ENCODE results near the gene TMC4. TPM values are rescaled to one million over a fixed set of nuclear protein-coding genes. Genes with fewer than 3 reads are reported as not detected.

TMC4 gene
- total RNA-seq, 1 donor, result not detected

DNA sequence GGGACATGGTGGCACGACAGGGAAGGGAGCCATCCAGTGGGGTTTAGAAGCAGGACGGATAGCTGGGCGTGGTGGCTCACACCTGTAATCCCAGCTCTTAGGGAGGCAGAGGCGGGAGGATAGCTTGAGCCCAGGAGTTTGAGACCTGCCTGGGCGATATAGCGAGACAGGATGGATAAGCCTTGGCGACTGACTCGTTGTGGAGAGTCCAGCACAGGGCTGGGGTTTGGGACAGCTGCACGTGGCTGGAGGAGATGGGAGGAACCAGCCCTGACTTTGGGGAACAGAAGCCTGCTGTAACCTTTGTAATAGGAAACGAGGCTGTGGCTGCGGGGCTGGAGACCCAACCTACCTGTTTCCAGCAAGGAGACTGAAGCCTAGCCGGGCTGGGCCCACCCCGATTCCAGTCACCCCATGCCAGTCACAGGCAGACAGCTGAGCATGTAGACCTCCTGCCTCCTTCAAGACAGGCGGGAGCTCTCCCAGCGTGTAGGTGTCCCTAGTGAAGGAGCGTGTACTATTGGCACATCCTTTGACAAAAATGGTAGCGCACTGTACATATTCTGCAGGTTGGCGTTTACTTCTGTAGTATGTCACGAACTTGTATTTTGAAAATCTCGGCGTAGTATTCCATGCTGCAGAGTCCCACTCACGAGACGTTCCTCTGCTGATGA, 21.5 kb downstream of the TMC4 start:
- DNase-seq (ENCODE audit: low read depth), result no peak
- TF ChIP-seq, protein P1, sequence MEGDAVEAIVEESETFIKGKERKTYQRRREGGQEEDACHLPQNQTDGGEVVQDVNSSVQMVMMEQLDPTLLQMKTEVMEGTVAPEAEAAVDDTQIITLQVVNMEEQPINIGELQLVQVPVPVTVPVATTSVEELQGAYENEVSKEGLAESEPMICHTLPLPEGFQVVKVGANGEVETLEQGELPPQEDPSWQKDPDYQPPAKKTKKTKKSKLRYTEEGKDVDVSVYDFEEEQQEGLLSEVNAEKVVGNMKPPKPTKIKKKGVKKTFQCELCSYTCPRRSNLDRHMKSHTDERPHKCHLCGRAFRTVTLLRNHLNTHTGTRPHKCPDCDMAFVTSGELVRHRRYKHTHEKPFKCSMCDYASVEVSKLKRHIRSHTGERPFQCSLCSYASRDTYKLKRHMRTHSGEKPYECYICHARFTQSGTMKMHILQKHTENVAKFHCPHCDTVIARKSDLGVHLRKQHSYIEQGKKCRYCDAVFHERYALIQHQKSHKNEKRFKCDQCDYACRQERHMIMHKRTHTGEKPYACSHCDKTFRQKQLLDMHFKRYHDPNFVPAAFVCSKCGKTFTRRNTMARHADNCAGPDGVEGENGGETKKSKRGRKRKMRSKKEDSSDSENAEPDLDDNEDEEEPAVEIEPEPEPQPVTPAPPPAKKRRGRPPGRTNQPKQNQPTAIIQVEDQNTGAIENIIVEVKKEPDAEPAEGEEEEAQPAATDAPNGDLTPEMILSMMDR (IDR thresholded peaks at IDR 0.05; ENCODE audit: insufficient read depth, low read depth, low read length), result no peak
- H3K4me3 ChIP-seq (ENCODE audit: low read depth, low read length), result no peak overlapping the region

DNA sequence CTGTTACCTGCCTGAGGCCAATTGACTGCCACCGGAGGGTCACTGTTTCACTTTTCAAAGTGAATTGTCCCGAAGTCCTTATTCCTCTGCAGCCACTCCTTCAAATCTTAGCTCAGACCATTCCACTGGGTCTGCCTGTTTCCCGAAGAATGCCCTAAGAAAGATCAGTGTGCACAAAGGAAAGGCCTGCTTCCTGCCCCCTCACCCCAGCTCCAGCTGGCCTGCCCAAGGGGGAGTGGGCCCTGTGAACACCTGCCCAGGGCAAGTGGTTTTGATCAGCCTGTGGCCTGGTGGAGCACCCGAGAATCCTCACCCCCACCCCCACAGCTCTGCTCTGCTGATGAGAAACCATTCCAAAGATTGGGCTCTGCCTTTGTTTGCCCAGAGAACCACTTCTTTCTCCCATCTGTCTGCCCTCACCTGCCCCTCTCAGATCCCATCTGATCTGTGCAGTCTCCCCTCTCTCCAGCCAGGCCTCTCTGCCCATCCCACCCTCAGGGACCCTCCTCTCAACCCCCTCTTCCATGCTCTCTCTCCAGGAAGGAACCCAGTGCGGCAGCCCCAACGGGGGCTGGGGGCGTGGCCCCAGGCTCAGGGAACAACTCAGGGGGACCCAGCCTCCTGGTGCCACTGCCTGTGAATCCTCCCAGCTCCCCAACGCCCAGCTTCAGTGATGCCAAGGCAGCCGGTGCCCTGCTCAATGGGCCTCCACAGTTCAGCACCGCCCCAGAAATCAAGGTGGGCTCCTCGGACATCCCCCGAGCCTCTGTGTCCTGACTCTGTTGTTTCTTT, 23.7 kb downstream of the TMC4 start:
- TF ChIP-seq, protein P1 (IDR thresholded peaks at IDR 0.05; ENCODE audit: insufficient read depth, low read depth, low read length), result no peak
- no peak overlapping the region for H3K4me3 ChIP-seq (ENCODE audit: low read depth, low read length)
- DNase-seq (ENCODE audit: low read depth), result no peak

- H3K4me3 ChIP-seq (ENCODE audit: low read depth, low read length), result no peak overlapping the region
- TF ChIP-seq, protein P1 (IDR thresholded peaks at IDR 0.05; ENCODE audit: insufficient read depth, low read depth, low read length), result no peak
- DNase-seq (ENCODE audit: low read depth), result no peak
Observed at GRCh38 chr19:54148158-54148557, 24.8 kb downstream of the TMC4 start.

DNA sequence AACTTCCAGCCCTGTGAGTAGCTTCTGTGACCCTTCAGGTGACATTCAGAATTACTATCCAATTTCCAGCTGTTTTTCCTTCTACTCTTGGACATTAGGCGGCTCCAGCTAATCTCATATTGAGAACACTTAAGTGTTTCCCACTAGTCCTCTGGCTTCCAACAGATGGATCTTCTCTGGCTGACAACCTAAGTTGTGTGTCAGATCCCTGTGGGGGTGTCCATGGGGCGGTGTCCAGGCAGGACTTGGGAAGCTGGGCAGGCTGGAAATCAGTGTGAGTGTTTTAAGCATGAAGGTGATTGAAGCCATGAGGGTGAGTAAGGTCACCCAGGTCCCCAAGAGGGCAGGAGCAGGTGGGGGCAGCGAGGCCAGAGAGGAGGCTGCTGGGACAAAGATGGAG, 25.3 kb downstream of the TMC4 start:
- no peak overlapping the region for H3K4me3 ChIP-seq (ENCODE audit: low read depth, low read length)
- no peak for DNase-seq (ENCODE audit: low read depth)
- TF ChIP-seq, protein P1 (IDR thresholded peaks at IDR 0.05; ENCODE audit: insufficient read depth, low read depth, low read length), result no peak

GRCh38 chr19:54145541-54146158, 27.3 kb downstream of the TMC4 start:
- H3K4me3 ChIP-seq (ENCODE audit: low read depth, low read length), result no peak overlapping the region
- DNase-seq (ENCODE audit: low read depth), result no peak
- TF ChIP-seq, protein P1 (IDR thresholded peaks at IDR 0.05; ENCODE audit: insufficient read depth, low read depth, low read length), result no peak

DNA sequence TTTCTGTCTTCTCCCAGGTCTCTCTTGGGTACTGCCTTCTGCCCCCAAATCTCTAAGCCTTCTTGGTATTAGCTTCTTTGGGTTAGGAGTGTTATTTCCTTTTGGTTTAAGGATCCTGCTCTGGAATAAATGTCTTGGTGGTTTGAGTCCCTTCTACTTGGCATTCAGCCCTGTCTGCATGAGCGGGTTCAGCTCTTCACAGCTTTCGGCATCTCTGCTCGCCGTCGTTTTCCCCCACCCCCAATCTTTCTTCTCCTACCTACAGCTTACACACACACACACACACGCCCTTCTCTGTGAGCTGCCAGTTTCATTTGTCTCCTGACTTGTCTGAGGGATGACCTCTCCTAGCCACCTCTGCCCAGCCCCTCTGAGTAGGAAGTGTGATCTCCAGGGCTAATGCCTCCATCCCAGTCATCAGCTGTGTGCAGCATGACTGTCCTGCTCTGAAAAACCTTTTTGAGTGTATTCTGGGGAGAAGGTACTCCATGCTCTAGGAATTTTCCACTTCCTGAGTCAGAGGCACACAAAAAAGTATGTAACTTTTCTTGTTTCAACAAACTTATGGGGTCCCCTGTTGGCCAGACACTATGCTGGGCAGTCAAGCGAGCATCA, 30.7 kb downstream of the TMC4 start:
- TF ChIP-seq, protein P1 (IDR thresholded peaks at IDR 0.05; ENCODE audit: insufficient read depth, low read depth, low read length), result no peak
- no peak for DNase-seq (ENCODE audit: low read depth)
- no peak overlapping the region for H3K4me3 ChIP-seq (ENCODE audit: low read depth, low read length)
